Astrocyte of the cerebellum (primary cell): ENCODE measurements around the gene PXDN.

Source experiments
- DNase-seq: peaks from one replicate; pipeline ENCODE4 v3.0.0-alpha.2; 2011; ENCODE audit warnings: low read depth
- H3K4me3 ChIP-seq: 2 replicates; pipeline ENCODE4 v1.5.1; 2011; ENCODE audit warnings: mild to moderate bottlenecking, low read depth, low read length, moderate library complexity
- CTCF ChIP-seq: IDR thresholded peaks from 2 replicates; pipeline ENCODE4 v1.5.1; 2012; ENCODE audit warnings: low read length, low read depth, moderate library complexity, mild to moderate bottlenecking; ENCODE audit errors: missing control alignments
- in situ Hi-C: cut with HindIII; loops from 2 replicates; pipeline ENCODE4 v1.10.0; 2017; ENCODE audit warnings: low sequenced_read_pairs

PXDN gene

DNA sequence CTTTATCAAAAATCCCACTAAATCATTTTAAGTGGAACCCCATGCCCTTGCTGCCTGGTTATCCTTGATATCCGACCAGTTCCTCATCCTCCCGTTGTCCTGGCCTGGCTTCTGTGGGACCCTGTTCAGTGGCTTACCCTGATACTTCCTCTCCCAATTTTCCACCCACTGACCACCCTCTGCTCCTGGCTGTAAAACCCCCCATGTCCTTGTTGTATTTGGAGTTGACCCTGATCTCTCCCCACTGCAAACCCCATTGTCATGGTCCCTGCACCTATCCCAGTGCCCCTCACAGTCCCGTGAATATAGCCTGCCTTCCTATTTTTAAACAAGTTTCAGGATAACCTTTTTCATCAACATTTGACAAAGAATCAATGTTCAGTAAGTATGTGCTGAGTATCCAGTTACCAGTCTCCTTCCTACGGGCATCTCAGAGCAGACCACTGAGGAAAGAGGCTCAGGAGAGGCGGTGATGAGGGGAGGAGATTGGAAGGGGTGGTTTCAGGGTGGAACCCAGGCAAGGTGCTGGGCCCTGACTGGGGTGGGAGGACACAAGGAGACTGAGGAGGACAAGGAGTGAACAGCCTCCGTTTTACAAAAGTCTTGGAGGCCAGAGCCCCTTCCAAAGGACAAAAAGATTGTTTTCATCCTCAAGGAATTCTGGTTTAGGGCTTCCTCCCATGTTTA lies 131.8 kb downstream of the PXDN start:
- DNase-seq, result no peak
- no peak for TF ChIP-seq CTCF
- H3K4me3 ChIP-seq, result no peak overlapping the region
- in situ Hi-C loops, result no loop called here

- in situ Hi-C loops, result no loop called here
- no peak overlapping the region for H3K4me3 ChIP-seq
- no peak for TF ChIP-seq CTCF
- no peak for DNase-seq
These were observed 132.4 kb downstream of the PXDN start for GRCh38 chr2:1611886-1612285.

GRCh38 chr2:1610096-1610485 lies 134.2 kb downstream of the PXDN start:
- in situ Hi-C loops, result no loop called here
- no peak for DNase-seq
- no peak overlapping the region for H3K4me3 ChIP-seq
- TF ChIP-seq CTCF, result no peak

GRCh38 chr2:1609485-1610095 lies 134.7 kb downstream of the PXDN start:
- TF ChIP-seq CTCF, result no peak
- H3K4me3 ChIP-seq, result no peak overlapping the region
- in situ Hi-C loops, result no loop called here
- no peak for DNase-seq

- TF ChIP-seq CTCF, result no peak
- in situ Hi-C loops, result no loop called here
- no peak overlapping the region for H3K4me3 ChIP-seq
- DNase-seq, result no peak
These were observed 135.3 kb downstream of the PXDN start for GRCh38 chr2:1609040-1609439.

GRCh38 chr2:1607971-1608688 lies 136.2 kb downstream of the PXDN start:
- H3K4me3 ChIP-seq, result no peak overlapping the region
- TF ChIP-seq CTCF, result no peak
- no peak for DNase-seq
- in situ Hi-C loops, result no loop called here
